ENCODE results near the gene CCDC63. TPM values are rescaled to one million over a fixed set of nuclear protein-coding genes. Genes with fewer than 3 reads are reported as not detected.

The CCDC63 gene
- polyA plus RNA-seq (ENCODE audit: insufficient read length in 3 of 3) = not detected

DNA sequence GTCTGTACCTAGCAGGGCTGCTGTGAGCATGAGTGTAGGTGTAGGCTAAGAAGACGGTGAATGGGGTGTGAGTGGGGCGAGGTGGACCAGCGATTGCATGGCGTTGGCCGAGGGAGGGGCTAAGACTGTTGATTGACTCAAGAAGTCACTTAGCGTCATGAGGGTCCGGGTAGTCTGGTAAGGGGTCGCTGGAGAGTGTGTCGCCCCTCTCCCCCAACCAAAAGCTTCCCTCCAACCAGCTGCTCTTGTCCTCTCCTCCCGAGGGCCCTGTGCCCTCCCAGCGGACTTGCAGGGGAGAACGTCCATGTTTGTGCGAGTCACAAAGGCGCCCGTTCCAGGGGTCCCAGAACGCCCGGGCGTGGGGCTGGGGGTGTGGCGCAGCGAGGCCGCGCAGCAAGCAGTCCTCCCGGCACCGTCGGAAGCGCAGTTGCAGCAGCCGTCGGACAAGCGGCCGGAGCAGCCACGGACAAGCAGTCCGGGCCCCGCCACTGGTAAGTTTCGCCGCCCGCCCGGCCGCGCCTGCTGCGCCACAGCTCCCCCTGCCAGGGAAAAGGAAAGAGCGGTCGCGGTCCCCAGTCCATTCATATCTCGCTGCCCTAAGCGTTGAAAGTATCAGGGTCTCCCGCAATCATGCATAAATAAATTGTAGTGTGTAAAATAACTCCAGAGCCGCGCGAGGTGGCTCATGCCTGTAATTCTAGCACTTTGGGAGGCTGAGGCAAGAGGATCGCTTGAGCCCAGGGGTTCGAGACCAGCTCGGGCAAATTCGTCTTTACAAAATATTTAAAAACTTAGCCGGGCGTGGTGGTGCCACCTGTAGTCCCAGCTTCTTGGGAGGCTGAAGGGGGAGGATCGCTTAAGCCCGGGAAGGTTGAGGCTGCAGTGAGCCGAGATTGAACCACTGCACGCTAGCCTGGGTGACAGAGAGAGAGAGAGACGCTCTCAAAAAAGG is at the start of gene CCDC63:
Gene CCDC63, plus strand, starts transcription at position 373 of the 952 bp plus-strand sequence. CDS start 5,968 bp downstream, outside the sequence.
- no peak for DNase-seq (ENCODE audit: low read depth in 3 of 3, low spot score in 2 of 3)

DNA sequence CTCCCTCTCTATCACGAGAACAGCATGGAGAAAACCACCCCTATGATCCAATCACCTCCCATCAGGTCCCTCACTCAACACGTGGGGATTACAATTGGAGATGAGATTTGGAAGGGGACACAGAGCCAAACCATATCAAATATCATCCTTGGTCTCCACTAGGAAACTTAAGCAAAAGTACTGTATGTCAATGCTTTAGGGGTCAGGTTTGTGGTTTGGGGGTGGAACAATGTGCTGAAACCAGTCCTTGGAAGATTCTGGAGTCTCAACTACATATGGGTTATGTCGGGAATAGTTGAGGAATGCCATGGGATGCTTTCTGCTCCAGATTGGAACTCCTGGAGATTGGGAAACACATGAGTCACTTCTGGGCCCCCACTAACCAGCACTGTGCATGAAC is 48.3 kb upstream of the CCDC63 start:
- no peak for DNase-seq (ENCODE audit: low read depth in 3 of 3, low spot score in 2 of 3)

DNA sequence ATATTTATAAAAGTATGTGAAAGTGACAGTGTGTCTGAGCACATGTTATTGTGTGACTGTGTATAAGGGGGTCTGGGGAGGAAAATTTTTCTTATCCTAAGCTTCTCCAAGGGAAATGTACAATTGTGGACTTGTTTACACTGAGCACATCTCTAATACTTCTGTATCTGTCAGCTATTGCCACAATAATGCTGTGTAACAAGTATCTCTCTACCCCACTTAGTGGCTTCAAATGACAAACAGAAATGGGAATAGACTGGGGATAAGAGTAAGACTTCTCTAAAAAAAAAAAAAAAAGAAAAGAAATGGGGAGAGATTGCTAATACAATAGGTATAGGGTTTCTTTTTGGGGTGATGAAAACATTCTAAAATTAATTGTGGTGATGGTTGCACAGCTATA is 44.3 kb upstream of the CCDC63 start:
- no peak for DNase-seq (ENCODE audit: low read depth in 3 of 3, low spot score in 2 of 3)

DNA sequence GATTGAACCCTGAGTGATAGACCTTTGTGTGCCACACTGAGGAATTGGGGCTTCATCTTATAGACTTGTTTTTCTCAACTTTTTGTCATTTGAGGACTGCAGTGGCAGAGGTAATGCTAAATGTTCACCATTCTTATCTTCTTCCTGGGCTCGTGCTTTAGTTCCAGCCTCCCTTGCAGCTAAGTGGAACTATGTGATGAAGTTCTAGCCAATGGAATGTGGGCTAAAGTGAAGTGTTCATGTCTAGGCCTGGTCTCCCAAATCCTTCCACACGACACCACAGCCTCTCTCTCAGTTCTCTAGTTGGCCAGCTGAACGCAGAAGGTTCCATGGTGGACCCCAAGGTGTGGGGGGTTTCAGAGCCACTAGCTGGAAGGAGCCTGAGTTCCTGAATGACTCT is 42.4 kb upstream of the CCDC63 start:
- DNase-seq (ENCODE audit: low read depth in 3 of 3, low spot score in 2 of 3) = no peak

DNA sequence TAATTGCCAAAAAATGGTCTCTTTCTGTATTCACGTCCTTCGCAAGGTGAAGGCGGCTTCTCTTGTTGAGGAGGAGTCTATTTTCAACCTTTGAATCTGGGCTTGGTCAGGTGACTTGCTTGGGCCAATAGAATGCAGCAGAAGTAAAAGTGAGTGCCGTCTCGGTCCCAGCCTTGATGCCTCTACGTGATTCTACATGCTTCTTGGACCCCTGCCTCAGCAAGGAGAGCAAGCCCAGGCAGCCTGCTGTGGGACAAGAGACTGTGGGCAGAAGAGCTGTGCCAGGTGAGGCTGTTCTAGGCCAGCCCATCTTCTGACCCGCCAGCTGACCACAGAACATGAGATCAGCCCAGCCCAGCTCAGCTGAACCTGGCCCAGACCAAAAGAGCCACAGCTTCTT is 39.1 kb upstream of the CCDC63 start:
- DNase-seq (ENCODE audit: low read depth in 3 of 3, low spot score in 2 of 3) = no peak

DNA sequence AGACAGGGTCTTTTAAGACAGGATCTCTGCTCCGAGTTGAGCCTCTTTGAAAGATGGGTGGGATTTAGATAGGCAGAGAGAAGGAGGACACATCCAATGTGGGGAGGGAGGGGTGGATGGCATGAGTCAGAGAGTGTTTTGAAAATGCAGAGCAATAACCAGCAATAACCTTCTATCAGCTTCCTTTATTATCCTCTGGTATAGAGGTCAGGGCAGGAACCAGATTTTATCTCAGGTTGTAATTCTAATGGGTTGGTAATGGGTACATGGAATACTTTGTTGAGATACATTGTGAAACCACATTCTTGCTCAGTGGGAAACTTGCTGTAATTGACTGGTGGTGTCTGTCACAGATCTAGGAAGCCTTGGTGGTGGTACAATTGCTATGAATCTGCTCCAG is 37.6 kb upstream of the CCDC63 start:
- no peak for DNase-seq (ENCODE audit: low read depth in 3 of 3, low spot score in 2 of 3)

DNA sequence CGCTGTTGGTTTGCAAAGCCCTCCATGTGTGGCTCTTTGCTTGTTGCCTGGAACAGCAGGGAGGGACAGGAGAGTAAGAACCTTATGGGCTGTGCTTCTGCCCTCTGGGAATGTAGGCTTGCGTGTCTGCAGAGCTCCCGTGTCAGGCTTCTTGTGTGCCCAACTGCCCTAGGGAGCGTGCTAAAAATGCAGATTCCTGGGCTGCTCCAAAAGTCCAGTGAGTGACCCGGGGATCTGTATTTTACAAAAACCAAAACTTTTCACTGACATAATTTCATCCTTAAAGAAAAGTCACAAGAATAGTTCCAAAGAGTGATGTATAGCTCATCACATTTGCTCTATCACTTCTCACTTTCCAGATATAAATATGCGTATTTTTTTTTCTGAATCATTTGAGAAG is 34.8 kb upstream of the CCDC63 start:
- DNase-seq (ENCODE audit: low read depth in 3 of 3, low spot score in 2 of 3) = no peak

DNA sequence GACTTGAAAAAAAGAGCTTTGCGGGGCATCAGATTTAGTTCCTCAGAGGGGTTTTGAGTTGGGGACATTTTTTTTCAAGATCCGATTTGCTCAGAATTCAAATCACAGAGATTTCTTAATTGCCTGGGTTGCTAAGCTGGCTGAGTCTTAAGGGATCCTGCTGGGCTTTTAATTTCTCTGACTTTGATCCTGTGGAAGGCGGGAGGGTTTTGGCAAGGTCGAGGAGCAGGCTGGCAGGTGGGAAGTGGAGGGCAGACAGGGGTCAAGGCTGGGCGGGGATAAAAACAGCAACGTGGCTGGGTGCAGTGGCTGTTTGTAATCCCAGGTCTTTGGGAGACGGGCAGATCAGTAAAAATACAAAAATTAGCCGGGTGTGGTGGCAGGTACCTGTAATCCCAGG is 33.5 kb upstream of the CCDC63 start:
- no peak for DNase-seq (ENCODE audit: low read depth in 3 of 3, low spot score in 2 of 3)

DNA sequence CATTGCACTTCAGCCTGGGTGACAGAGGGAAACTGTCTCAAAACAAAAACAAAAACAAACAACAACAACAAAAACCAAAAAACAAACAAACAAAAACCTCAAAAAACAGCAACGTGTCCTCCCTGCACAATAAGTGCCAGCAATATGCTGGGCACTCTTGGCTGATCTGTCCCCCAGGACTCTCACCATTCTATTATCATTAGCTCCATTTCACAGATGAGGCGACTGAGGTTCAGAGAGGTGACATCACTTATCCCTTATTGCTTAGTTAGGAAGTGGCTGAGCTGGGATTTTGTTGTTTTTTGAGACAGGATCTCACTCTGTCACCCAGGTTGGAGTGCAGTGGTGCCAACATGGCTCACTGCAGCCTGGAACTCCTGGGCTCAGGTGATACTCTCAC is 33.0 kb upstream of the CCDC63 start:
- DNase-seq (ENCODE audit: low read depth in 3 of 3, low spot score in 2 of 3) = no peak

DNA sequence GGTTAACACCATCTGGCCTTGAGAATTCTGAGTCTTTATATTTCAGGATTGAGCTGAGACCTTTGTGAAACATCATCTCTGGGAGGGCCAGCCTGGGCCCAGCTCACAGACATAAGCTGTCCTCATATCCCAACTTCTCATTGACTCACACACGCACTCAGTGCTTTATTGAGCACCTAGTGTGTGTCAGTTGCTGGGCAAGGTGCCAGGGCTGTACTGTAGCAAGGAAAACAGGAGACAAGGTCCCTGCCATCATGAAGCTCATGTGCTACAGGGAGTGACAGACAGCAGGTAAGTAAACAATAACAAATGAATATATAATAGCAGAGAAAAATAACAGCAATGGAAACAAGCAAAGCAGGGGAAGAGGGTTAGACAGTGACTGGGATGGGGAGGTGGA is 30.5 kb upstream of the CCDC63 start:
- DNase-seq (ENCODE audit: low read depth in 3 of 3, low spot score in 2 of 3) = no peak

DNA sequence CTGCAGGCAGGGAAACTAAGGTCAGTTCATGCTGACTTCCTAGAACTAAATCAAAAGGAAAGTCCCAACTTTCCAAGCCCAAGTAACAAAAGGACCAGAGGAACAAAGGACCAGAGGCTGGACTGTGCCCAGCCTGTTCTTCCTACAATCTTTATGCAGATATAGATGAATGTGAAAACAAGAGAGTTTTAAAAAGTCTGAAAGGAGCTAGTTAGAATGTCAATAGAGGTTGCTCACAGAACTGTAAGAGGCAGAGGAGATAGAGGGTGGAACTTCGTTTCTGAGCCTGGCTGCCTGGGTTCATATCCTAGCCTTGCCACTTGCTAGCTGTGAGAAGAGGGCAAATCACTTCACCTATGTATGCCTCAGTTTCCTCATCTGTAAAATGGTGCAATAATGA is 30.0 kb upstream of the CCDC63 start:
- no peak for DNase-seq (ENCODE audit: low read depth in 3 of 3, low spot score in 2 of 3)

DNA sequence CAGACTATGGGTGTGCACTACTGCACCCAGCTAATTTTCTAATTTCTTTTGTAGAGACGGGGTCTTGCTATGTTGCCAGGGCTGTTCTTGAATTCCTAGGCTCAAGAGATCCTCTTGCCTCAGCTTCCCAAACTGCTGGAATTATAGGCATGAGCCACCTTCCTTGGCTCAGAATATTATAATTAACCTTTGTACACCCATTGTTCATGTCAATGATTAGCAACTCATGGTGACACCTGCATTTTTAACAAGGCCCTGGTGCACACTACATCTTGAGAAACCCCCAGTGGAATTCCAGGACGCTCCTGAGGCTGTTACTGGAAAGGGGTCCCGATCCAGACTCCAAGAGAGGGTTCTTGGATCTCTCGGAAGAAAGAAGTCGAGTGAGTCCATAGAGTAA is 28.3 kb upstream of the CCDC63 start:
- no peak for DNase-seq (ENCODE audit: low read depth in 3 of 3, low spot score in 2 of 3)

DNA sequence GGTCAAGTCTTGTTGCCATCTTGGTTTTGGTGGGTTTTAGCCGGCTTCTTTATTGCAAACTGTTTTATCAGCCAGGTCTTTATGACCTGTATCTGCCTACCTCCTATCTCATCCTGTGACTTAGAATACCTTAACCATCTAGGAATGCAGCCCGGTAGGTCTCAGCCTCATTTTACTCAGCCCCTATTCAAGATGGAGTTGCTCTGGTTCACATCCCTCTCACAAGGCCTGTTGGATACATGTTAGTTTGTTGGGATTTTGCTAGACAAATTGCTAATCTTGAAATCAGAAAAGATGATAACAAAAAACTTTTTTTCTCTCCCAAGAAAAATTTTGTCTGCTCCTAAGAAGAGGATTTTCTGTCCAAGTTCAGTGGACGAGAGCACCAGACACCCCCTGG is 27.6 kb upstream of the CCDC63 start:
- no peak for DNase-seq (ENCODE audit: low read depth in 3 of 3, low spot score in 2 of 3)

DNA sequence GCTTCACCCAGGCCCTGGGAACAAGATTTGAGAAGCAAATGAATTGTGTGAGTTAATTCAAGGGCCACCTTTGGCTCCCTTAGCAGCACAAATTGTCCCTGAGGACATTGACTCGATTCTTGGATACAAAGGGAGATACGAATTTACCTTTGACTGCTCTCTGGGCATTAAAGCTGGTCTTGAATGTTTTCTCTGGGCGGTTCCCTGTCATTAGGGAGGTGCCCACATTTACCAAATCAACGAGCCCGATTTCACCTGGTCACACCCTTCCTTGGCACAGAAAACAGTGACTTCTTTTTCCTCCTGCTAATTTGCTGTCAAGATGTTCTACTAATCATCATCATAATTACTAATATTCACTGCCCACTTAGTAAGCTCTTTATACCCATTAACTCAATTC is 27.1 kb upstream of the CCDC63 start:
- no peak for DNase-seq (ENCODE audit: low read depth in 3 of 3, low spot score in 2 of 3)

DNA sequence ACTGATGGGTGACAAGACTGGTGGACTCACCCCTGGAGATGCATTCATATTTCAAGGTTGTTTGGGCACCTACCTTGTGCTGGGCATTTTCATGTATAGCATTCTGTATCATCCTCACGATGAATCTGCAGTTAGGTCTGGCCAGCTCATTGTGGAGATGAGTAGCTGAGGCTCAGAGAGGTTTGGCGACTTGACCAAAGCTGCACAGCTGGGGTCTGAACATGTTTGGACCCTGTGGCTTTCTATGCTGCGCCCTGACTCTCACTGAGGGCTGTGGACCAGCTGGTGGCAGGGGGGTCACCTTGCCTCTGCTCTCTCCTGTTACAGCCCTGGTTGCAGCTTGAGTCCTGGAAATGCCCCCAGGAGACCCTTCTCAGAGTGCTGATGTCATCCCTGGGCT is 24.9 kb upstream of the CCDC63 start:
- no peak for DNase-seq (ENCODE audit: low read depth in 3 of 3, low spot score in 2 of 3)

DNA sequence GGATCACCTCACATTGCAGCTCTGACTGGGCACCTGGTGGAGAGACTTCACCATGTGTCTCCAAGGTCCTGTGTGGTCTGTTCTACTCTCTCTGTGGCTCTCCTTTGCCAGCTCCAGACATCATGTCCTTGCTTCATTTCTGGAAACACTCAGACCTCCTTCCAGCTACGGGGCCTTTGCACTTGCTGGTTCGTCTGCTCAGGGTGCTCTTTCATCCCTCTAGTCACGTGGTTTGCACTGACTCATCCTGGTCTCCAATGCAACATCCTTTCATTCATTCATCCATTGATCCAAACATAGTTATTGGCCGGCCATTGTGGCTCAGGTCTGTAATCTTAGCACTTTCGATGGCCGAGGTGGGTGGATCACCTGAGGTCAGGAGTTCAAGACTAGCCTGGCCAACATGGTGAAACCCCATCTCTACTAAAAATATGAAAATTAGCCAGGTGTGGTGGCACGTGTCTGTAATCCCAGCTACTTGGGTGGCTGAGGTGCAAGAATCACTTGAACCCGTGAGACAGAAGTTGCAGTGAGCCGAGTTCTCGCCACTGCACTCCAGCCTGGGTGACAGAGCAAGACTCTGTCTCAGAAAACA is 23.9 kb upstream of the CCDC63 start:
- no peak for DNase-seq (ENCODE audit: low read depth in 3 of 3, low spot score in 2 of 3)

DNA sequence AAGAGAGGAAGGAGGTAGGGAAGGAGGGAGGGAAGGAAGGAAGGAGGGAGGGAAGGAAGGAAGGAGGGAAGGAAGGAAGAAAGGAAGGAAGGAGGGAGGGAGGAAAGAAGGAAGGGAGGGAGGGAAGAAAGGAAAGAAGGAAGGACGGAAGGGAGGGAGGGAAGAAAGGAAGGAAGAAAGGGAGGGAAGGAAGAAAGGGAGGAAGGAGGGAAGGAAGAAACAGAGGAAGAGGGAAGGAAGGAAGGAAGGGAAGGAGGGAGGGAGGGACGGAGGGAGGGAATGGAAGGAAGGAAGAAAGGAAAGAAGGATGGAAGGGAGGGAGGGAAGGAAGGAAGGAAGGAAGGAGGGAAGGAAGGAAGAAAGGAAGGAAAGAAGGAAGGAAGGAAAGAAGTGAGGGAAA is 22.4 kb upstream of the CCDC63 start:
- no peak for DNase-seq (ENCODE audit: low read depth in 3 of 3, low spot score in 2 of 3)

DNA sequence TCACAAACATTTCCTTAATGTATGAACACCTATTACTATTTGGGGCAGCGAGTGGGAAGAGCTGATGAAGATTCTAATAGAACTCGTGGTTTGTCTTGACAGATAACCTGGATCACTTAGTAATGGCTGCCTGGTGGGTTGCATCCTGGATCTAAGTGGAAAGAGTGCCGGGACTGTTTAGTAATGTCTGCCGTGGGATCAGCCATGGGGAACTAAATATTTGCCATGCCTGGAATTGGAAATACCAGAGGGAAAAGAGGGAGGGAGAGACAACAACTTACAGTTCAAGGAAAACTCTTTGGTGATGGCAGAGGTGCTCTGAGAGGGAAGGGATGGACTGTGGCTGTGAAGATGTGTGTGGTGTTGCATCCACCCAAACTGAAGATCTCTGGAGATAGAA is 21.3 kb upstream of the CCDC63 start:
- DNase-seq (ENCODE audit: low read depth in 3 of 3, low spot score in 2 of 3) = no peak

DNA sequence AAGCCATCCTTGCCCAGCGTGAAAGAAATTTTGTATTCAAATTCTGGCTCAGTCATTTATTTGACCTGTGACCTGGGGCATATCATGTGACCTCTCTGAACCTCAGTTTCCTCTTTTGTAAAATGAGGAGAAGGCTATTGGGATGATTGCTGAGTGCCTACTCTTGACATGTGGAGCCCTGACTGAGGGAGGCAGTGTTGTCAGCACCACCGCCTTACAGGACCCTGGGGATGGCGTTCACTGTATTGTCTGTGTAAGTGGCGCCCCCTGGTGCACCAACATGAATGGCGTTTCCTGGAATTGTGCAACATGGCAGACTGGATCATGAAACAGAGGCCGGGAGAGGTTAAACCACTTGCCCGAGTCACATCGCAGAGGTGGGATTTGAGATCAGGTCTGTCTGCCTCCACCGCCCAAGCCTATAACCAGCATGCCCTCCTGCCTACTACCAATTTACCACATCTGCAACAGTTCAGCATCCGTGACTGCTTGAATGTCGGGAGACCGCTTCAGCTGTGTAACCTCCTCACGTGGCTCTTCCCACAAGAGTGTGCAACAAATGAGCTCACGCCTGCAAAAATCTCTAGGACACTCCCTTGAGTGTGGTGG is 20.1 kb upstream of the CCDC63 start:
- DNase-seq (ENCODE audit: low read depth in 3 of 3, low spot score in 2 of 3) = peak in 2 of 3 donors; percentile 58 to 69

DNA sequence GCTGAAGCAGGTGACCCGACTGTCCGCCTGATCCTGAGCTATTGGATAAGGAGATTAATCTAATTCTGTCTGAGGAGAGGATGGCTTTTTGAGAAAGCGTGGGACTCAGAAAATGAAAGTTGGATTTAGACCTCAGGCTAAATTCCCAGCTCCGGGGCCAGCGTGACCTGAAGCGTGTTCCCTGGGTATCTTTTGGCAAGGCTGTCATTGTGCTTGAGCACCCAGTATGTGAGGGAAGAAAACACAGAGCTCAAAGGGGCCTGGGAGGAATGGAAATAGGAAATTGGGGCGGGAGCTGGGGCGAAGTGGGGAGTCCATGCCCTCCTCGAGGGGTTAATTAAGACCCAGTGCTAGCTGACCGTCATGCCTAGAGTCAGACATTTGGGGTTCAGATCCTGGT is 17.5 kb upstream of the CCDC63 start:
- no peak for DNase-seq (ENCODE audit: low read depth in 3 of 3, low spot score in 2 of 3)

DNA sequence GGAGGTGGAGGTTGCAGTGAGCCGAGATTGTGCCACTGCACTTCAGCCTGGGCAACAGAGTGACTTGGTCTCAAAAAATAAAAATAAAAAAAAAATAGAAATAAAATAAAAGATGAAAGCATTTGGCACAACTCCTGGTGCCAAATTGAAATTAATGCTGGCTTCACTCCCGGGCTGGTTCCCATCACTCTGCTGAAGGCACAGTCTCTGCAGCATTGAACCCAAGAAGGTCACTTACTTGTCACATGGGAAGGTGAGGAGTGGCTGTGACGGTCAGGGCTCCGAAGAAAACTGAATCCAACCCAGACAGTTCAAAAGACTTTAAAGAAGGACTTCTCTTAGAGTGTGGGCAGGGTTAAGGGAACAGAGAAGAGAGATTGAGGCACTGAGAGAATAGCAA is 10.5 kb upstream of the CCDC63 start:
- DNase-seq (ENCODE audit: low read depth in 3 of 3, low spot score in 2 of 3) = no peak

DNA sequence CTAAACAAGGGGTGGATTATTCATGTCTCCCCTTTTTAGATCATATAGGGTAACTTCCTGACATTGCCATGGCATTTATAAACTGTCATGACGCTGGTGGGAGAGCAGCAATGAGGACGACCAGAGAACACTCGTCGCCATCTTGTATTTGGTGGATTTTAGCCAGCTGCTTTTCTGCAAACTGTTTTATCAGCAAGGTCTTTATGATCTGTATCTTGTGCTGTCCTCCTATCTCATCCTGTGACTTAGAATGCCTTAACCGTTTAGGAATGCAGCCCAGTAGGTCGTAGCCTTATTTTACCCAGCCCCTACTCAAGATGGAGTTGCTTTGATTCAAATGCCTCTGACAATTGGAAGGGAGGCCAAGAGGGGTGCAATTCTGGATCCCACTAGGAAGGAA is 5.8 kb upstream of the CCDC63 start:
- DNase-seq (ENCODE audit: low read depth in 3 of 3, low spot score in 2 of 3) = no peak

All from right renal cortex interstitium (tissue), 3 donors.